ENCODE results near the gene SPATA46. TPM values are rescaled to one million over a fixed set of nuclear protein-coding genes. Genes with fewer than 3 reads are reported as not detected.

The SPATA46 gene
- total and polyA plus RNA-seq, 2 of the 8 experiments (the other 6 are each of a cell fraction or from before 2014, with no cell fraction given), result not detected

DNA sequence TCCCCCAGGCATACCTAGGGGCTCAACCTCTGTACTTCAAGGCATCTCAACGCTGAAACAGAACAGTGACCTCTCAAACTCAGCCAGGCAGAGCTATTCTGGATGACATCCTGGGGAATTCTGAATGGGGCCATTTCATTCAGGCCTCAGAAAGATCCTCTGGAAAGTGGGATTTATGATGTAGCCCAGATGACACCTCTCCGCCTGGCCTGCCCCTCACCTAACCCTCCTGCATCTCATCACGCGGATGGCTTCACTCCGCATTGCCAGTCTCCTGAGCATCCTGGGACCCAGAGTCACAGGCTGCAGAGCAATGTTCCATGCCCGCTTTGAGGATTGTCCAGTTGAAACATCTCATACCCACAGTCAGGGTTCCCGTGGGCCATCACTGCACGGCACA is 1.2 kb downstream of the SPATA46 start:
- H3K79me2 ChIP-seq (ENCODE audit: control insufficient read depth in 1 of 2, insufficient read depth in 2 of 2, low read length in 2 of 2), result no peaks in the 10 kb centered on the region
- H3K23me2 ChIP-seq (ENCODE audit: low read depth, low read length), result no peaks in the 10 kb centered on the region
- no peaks in the 10 kb centered on the region for H3K27me3 ChIP-seq (replicated peaks in 1 of 4; ENCODE audit: control insufficient read depth in 3 of 4, extremely low read depth in 1 of 4, insufficient read depth in 3 of 4, low read length in 3 of 4)
- FAIRE-seq (no peak), DNase-seq (ENCODE audit: low read depth in 1 of 2, low spot score in 2 of 2) (no peak)
- H4K91ac ChIP-seq (replicated peaks; ENCODE audit: insufficient read length, low read length), result no peak overlapping the region
- no peak overlapping the region for H3K9ac ChIP-seq (replicated peaks in 1 of 4; ENCODE audit: extremely low read depth in 1 of 4, low read depth in 3 of 4, low read length in 3 of 4)
- no peaks in the 10 kb centered on the region for H3K79me1 ChIP-seq (ENCODE audit: low read depth, low read length)
- 0 out of 7 replicates have a peak, but pooled peaks cover 0 to 1% (median 0%) of the 10 kb centered on the region in 4 experiments for H3K4me1 ChIP-seq (replicated peaks in 1 of 4; ENCODE audit: control insufficient read depth in 3 of 4, insufficient read depth in 4 of 4, low read length in 3 of 4)
- 0 out of 8 replicates have a peak, but pooled peaks cover 0 to 2% (median 0%) of the 10 kb centered on the region in 4 experiments for H3K36me3 ChIP-seq (ENCODE audit: control insufficient read depth in 2 of 4, insufficient read depth in 4 of 4, low read length in 3 of 4)
- no peak overlapping the region for H2AFZ ChIP-seq (ENCODE audit: low read length)
- ChIA-PET POLR2A (ENCODE audit: partially characterized antibody) (interaction anchor here (1.4 kb wide), 1 partner anchor 8 kb away, joined by 4 read pairs; no protein-coding TSS in a partner anchor), CTCF (ENCODE audit: partially characterized antibody) (interaction anchor here (1.0 to 2.2 kb wide), 6 partner anchors 10 to 339 kb away, joined by 3 to 10 read pairs (median 5); partner anchors contain the start of gene DDR2)
- no peak overlapping the region for H3K14ac ChIP-seq (ENCODE audit: insufficient read length)
- no peak overlapping the region for H2AK5ac ChIP-seq (ENCODE audit: low read depth, low read length)
- H3K4ac ChIP-seq (replicated peaks; ENCODE audit: insufficient read length, low read depth, low read length), result no peak overlapping the region
- H2BK12ac ChIP-seq (ENCODE audit: low read depth, low read length), result no peak overlapping the region
- H3K18ac ChIP-seq (ENCODE audit: extremely low read depth, low read length), result no peak overlapping the region
- H3K9me3 ChIP-seq (ENCODE audit: insufficient read depth in 2 of 2, low read depth in 1 of 2, low read length in 1 of 2), result no peaks in the 10 kb centered on the region
- H3K23ac ChIP-seq (ENCODE audit: insufficient read length), result no peak overlapping the region
- no peak overlapping the region for H2BK5ac ChIP-seq (ENCODE audit: low read depth, low read length)
- no peak overlapping the region for H3K27ac ChIP-seq (ENCODE audit: low read depth, low read length)
- no peak overlapping the region for H3K4me2 ChIP-seq (ENCODE audit: insufficient read depth in 1 of 2, low read depth in 2 of 2, low read length in 2 of 2)
- WGBS, 2 experiments (ENCODE audit: extremely low coverage in 1 of 2, insufficient coverage in 1 of 2, insufficient read length in 1 of 2, insufficient replicate concordance in 2 of 2, low coverage in 1 of 2, low lambda C conversion rate in 2 of 2, missing lambda C conversion rate in 1 of 2), result 82% methylated on average over 8 of the region's 8 CpGs; no CpG with 5 or more reads in 1 of the 2 experiments
- no peak overlapping the region for H2BK15ac ChIP-seq (ENCODE audit: low read length)
- no peak overlapping the region for H3K56ac ChIP-seq (replicated peaks; ENCODE audit: insufficient read length, low read depth, low read length)
- H4K8ac ChIP-seq (ENCODE audit: extremely low read depth, insufficient read depth, low read length), result no peak overlapping the region; the same call in 1 of the 2 replicates
- H3K4me3 ChIP-seq (ENCODE audit: extremely low read depth in 1 of 4, insufficient read depth in 2 of 4, low read depth in 3 of 4, low read length in 4 of 4), result no peak overlapping the region
- no peak overlapping the region for H2BK120ac ChIP-seq (replicated peaks; ENCODE audit: low read depth, low read length)
- H4K5ac ChIP-seq (ENCODE audit: insufficient read length, low read depth, low read length), result no peak overlapping the region
- no peaks in the 10 kb centered on the region for H4K20me1 ChIP-seq (replicated peaks in 1 of 2; ENCODE audit: control insufficient read depth in 1 of 2, insufficient read depth in 2 of 2, low read length in 2 of 2)
- TF ChIP-seq CTBP2 (IDR thresholded peaks at IDR 0.05; ENCODE audit: borderline replicate concordance, insufficient read depth, insufficient read length, low read length), result no peak
- no peak for TF ChIP-seq ASH2L (IDR thresholded peaks at IDR 0.05; ENCODE audit: low read length)
- TF ChIP-seq SAP30 (IDR thresholded peaks at IDR 0.05; ENCODE audit: insufficient read depth, insufficient replicate concordance, low read length), result no peak
- TF ChIP-seq BRCA1 (IDR thresholded peaks at IDR 0.05; ENCODE audit: low read depth, low read length), result no peak
- no peak for TF ChIP-seq TCF12 (IDR thresholded peaks at IDR 0.05; ENCODE audit: low read depth, low read length)
- TF ChIP-seq SRF (IDR thresholded peaks at IDR 0.05; ENCODE audit: low read depth, low read length), result no peak
- TF ChIP-seq SIX5 (IDR thresholded peaks at IDR 0.05; ENCODE audit: low read depth, low read length), result no peak
- no peak for TF ChIP-seq POLR2A (IDR thresholded peaks at IDR 0.05; ENCODE audit: control extremely low read depth in 1 of 2, low read depth in 2 of 2, low read length in 2 of 2)
- H2BK20ac ChIP-seq (ENCODE audit: low read length), result no peak overlapping the region
